HG03378 (cell line): ENCODE measurements around the gene TAF11.
"Not testable (repeated sequence)": the region's sequence is repeated elsewhere in the genome, so short reads cannot be mapped to it uniquely, and the experiment has no call there.

ENCODE experiments used
- ATAC-seq: cut with Tn5 transposase; IDR thresholded peaks from one replicate; pipeline ENCODE4 v1.9.1; 2021; ENCODE audit warnings: mild to moderate bottlenecking, moderate library complexity; ENCODE audit not compliant: unreplicated experiment

The TAF11 gene

GRCh38 chr6:34887753-34888513, at the start of gene TAF11:
TSS of gene TAF11 (minus strand) at chr6:34888042. CDS start at chr6:34887957, 85 bp downstream.
- peak; percentile 73 for ATAC-seq

- ATAC-seq, result no peak
These were observed 46.7 kb upstream of the TAF11 start for GRCh38 chr6:34934516-34934915.

- ATAC-seq, result not testable (repeated sequence)
These were observed 44.4 kb upstream of the TAF11 start for GRCh38 chr6:34932202-34932601.

- no peak for ATAC-seq
These were observed 42.4 kb upstream of the TAF11 start for GRCh38 chr6:34930221-34930620.

- ATAC-seq, result no peak
These were observed 41.6 kb upstream of the TAF11 start for GRCh38 chr6:34929241-34929978.

GRCh38 chr6:34928695-34929094, 40.9 kb upstream of the TAF11 start:
- no peak for ATAC-seq

GRCh38 chr6:34928220-34928619, 40.4 kb upstream of the TAF11 start:
- no peak for ATAC-seq

- ATAC-seq, result no peak
These were observed 38.8 kb upstream of the TAF11 start for GRCh38 chr6:34926655-34927054.

GRCh38 chr6:34924831-34925625, 37.2 kb upstream of the TAF11 start:
- ATAC-seq, result no peak

GRCh38 chr6:34922177-34922663, 34.4 kb upstream of the TAF11 start:
- ATAC-seq, result no peak

- no peak for ATAC-seq
These were observed 32.3 kb upstream of the TAF11 start for GRCh38 chr6:34920097-34920496.

GRCh38 chr6:34919651-34920050, 31.8 kb upstream of the TAF11 start:
- ATAC-seq, result no peak

GRCh38 chr6:34917626-34918285, 29.9 kb upstream of the TAF11 start:
- ATAC-seq, result no peak

GRCh38 chr6:34916348-34916967, 28.6 kb upstream of the TAF11 start:
- ATAC-seq, result no peak

GRCh38 chr6:34914358-34914757, 26.5 kb upstream of the TAF11 start:
- ATAC-seq, result no peak

- peak; percentile 54 for ATAC-seq
These were observed 25.0 kb upstream of the TAF11 start for GRCh38 chr6:34912715-34913464.

GRCh38 chr6:34911822-34912221, 24.0 kb upstream of the TAF11 start:
- ATAC-seq, result no peak

GRCh38 chr6:34909320-34909883, 21.6 kb upstream of the TAF11 start:
- ATAC-seq, result no peak

- no peak for ATAC-seq
These were observed 20.4 kb upstream of the TAF11 start for GRCh38 chr6:34908194-34908593.
